CD4-positive, CD25-positive, alpha-beta regulatory T cell (primary cell): ENCODE data around the gene MSMO1. TPM values are rescaled to one million over a fixed set of nuclear protein-coding genes. Genes with fewer than 3 reads are reported as not detected.
A peak's percentile ranks its signal among the peaks of the same experiment; 100 is the strongest.

ENCODE experiments used
- ATAC-seq, 2 donors: fragments of 150-1000 bp; cut with Tn5 transposase; one replicate each; pipeline ENCODE4 v1.10.0; 2021; ENCODE audit warnings: low read depth in 2 of 2, moderate number of reproducible peaks in 2 of 2, moderate library complexity in 1 of 2
- DNase-seq, 3 donors: peaks; one replicate each; pipeline versions ENCODE4 v3.0.0 to v3.0.0-alpha.2; 2012 to 2022; ENCODE audit warnings: mixed read lengths in 1 of 3
- H3K27ac ChIP-seq: one replicate; pipeline ENCODE4 v1.7.0; 2013; ENCODE audit warnings: mild to moderate bottlenecking, low read length; ENCODE audit not compliant: insufficient read depth, poor library complexity, severe bottlenecking
- H3K27me3 ChIP-seq: one replicate; pipeline ENCODE4 v1.7.0; 2013; ENCODE audit warnings: low read length; ENCODE audit not compliant: control insufficient read depth, insufficient read depth
- H3K36me3 ChIP-seq: one replicate; pipeline ENCODE4 v1.7.0; 2013; ENCODE audit warnings: mild to moderate bottlenecking, low read length, moderate library complexity; ENCODE audit not compliant: control insufficient read depth, insufficient read depth
- H3K4me1 ChIP-seq: 2 replicates; pipeline ENCODE4 v1.7.0; 2013; ENCODE audit warnings: mild to moderate bottlenecking, low read length; ENCODE audit not compliant: insufficient read depth, control insufficient read depth, poor library complexity, severe bottlenecking
- H3K4me3 ChIP-seq: one replicate; pipeline ENCODE4 v1.7.0; 2013; ENCODE audit warnings: low read depth, mild to moderate bottlenecking, low read length, moderate library complexity
- H3K9me3 ChIP-seq, 2 experiments: 1 replicate in 1 of 2; 2 replicates in 1 of 2; pipeline ENCODE4 v1.7.0; 2013; ENCODE audit warnings: low read length in 2 of 2, mild to moderate bottlenecking in 1 of 2, moderate library complexity in 1 of 2; ENCODE audit not compliant: control insufficient read depth in 2 of 2
- H3K27ac Mint-ChIP-seq, 3 donors: one replicate each; pipeline ENCODE4 v1.8.0; 2020 to 2022; ENCODE audit warnings: mild to moderate bottlenecking in 3 of 3, mixed read lengths in 3 of 3, moderate library complexity in 2 of 3
- H3K27me3 Mint-ChIP-seq: one replicate; pipeline ENCODE4 v1.8.0; 2022; ENCODE audit warnings: mild to moderate bottlenecking, mixed read lengths
- H3K36me3 Mint-ChIP-seq: one replicate; pipeline ENCODE4 v1.8.0; 2020; ENCODE audit warnings: mixed read lengths
- H3K4me1 Mint-ChIP-seq, 4 donors: one replicate each; pipeline ENCODE4 v1.8.0; 2020 to 2022; ENCODE audit warnings: mixed read lengths in 4 of 4, mild to moderate bottlenecking in 1 of 4
- H3K4me3 Mint-ChIP-seq, 4 donors: one replicate each; pipeline ENCODE4 v1.8.0; 2020 to 2022; ENCODE audit warnings: mild to moderate bottlenecking in 4 of 4, mixed read lengths in 4 of 4, moderate library complexity in 3 of 4
- H3K9me3 Mint-ChIP-seq, 7 donors: one replicate each; pipeline ENCODE4 v1.8.0; 2020 to 2022; ENCODE audit warnings: mixed read lengths in 7 of 7, mild to moderate bottlenecking in 3 of 7, moderate library complexity in 2 of 7
- polyA plus RNA-seq, 4 donors: library from polyadenylated mRNA; unstranded; fragments of 300-500 nt; fragmentation: Illumina TruSeq; gene quantifications; one replicate each; pipeline ENCODE4 v1.2.3, GENCODE V29; 2021
- total RNA-seq: library from RNA; stranded (reverse); gene quantifications from one replicate; pipeline ENCODE4 v1.2.3, GENCODE V29; 2022

Gene MSMO1
- total and polyA plus RNA-seq, 5 donors from 2014 or later: 14.9 to 37.5 (median 25.4) TPM

GRCh38 chr4:165351359-165352130 lies 24.1 kb downstream of the MSMO1 start:
- no peaks in the 10 kb centered on the region for H3K9me3 ChIP-seq
- Mint-ChIP-seq H3K4me1 (no peaks in the 10 kb centered on the region), H3K4me3 (no peak overlapping the region), H3K9me3 (peaks cover 0 to 3% (median 0%) of the 10 kb centered on the region in 7 donors), H3K36me3 (peaks cover 4% of the 10 kb centered on the region), H3K27ac (no peak overlapping the region), H3K27me3 (peaks cover 7% of the 10 kb centered on the region)
- no peak overlapping the region for H3K4me3 ChIP-seq
- H3K27me3 ChIP-seq: no peaks in the 10 kb centered on the region
- H3K4me1 ChIP-seq: no peaks in the 10 kb centered on the region
- DNase-seq (peak in 1 of 3 donors; percentile 9), ATAC-seq (no peak)
- H3K36me3 ChIP-seq: no peaks in the 10 kb centered on the region
- H3K27ac ChIP-seq: no peak overlapping the region

DNA sequence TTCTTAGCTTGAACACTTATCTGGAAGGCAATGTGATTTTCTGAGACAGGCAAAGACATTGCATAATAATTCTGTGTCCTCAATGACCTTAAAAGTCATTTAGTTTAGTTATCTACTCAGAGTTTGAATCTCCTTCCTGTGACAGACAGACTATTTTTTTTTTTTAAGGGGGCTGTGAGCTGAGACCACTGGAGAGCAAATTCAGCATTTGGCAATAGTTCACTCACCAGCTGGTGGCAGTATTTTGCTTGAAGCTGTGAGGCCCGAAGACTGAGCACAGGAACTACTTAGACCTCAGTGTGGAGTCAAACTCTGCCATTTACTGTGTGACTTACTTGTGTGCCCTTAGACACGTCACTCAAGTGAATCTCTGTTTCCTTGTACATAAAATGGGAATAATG lies 28.4 kb downstream of the MSMO1 start:
- H3K27me3 Mint-ChIP-seq: peaks cover 21% of the 10 kb centered on the region
- ATAC-seq: no peak

GRCh38 chr4:165359506-165359905 lies 32.0 kb downstream of the MSMO1 start:
- Histone ChIP-seq H3K4me3 (no peak overlapping the region), H3K9me3 (no peaks in the 10 kb centered on the region), H3K27me3 (peaks cover 10% of the 10 kb centered on the region), H3K4me1 (no peaks in the 10 kb centered on the region), H3K27ac (no peak overlapping the region), H3K36me3 (no peaks in the 10 kb centered on the region)
- Mint-ChIP-seq H3K4me3 (no peak overlapping the region), H3K27me3 (peaks cover 28% of the 10 kb centered on the region), H3K4me1 (no peaks in the 10 kb centered on the region), H3K9me3 (peaks cover 0 to 1% (median 0%) of the 10 kb centered on the region in 7 donors), H3K36me3 (no peaks in the 10 kb centered on the region), H3K27ac (no peak overlapping the region)
- DNase-seq (no peak), ATAC-seq (no peak)

More for the DNA sequence above, 28.4 kb downstream of the MSMO1 start:
- Histone ChIP-seq H3K36me3 (no peaks in the 10 kb centered on the region), H3K27me3 (peaks cover 5% of the 10 kb centered on the region), H3K9me3 (no peaks in the 10 kb centered on the region), H3K4me1 (no peaks in the 10 kb centered on the region), H3K27ac (no peak overlapping the region), H3K4me3 (no peak overlapping the region)
- Mint-ChIP-seq H3K4me3 (peak overlapping the region in 1 of 4 donors; percentile 43), H3K9me3 (peaks cover 0 to under 1% (median 0%) of the 10 kb centered on the region in 7 donors), H3K4me1 (no peaks in the 10 kb centered on the region), H3K27ac (no peak overlapping the region), H3K36me3 (peaks cover under 1% of the 10 kb centered on the region)
- DNase-seq: peak in 1 of 3 donors; percentile 39

DNA sequence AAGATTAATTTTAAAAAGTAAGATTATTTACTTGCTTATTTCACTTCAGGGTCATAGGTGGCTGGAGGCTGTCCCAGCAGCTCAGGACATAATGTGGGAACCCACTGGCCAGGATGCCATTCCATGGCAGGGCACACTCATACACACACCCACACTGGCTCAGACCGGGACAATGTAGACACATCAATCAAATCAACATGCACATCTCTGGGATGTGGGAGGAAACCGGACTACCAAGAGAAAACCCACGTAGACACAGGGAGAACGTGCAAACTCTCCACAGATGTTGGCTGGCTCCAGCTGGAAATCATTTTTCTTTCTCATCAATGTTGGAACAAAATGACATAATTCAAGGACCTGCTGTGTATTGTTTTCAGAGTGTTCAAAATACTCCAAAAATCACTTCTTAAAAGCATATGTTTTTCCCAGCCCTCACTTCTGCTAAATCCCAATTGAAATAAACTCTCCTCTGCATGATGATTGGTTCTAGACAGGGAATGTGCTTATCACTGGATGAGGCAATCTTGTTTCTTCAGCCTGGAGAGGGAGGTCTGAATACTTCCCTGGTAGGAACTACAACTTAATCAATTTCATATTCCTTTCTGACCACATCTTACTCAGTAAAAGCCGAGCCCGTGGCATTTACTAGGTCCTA lies 32.7 kb downstream of the MSMO1 start:
- Histone ChIP-seq H3K36me3 (no peaks in the 10 kb centered on the region), H3K27ac (no peak overlapping the region), H3K27me3 (peaks cover 10% of the 10 kb centered on the region), H3K9me3 (no peaks in the 10 kb centered on the region), H3K4me1 (no peaks in the 10 kb centered on the region), H3K4me3 (no peak overlapping the region)
- ATAC-seq (no peak), DNase-seq (no peak)
- H3K36me3 Mint-ChIP-seq: no peaks in the 10 kb centered on the region
- H3K4me1 Mint-ChIP-seq: no peaks in the 10 kb centered on the region
- peaks cover 28% of the 10 kb centered on the region for H3K27me3 Mint-ChIP-seq
- H3K4me3 Mint-ChIP-seq: no peak overlapping the region
- no peak overlapping the region for H3K27ac Mint-ChIP-seq
- H3K9me3 Mint-ChIP-seq: peaks cover 0 to 1% (median 0%) of the 10 kb centered on the region in 7 donors

DNA sequence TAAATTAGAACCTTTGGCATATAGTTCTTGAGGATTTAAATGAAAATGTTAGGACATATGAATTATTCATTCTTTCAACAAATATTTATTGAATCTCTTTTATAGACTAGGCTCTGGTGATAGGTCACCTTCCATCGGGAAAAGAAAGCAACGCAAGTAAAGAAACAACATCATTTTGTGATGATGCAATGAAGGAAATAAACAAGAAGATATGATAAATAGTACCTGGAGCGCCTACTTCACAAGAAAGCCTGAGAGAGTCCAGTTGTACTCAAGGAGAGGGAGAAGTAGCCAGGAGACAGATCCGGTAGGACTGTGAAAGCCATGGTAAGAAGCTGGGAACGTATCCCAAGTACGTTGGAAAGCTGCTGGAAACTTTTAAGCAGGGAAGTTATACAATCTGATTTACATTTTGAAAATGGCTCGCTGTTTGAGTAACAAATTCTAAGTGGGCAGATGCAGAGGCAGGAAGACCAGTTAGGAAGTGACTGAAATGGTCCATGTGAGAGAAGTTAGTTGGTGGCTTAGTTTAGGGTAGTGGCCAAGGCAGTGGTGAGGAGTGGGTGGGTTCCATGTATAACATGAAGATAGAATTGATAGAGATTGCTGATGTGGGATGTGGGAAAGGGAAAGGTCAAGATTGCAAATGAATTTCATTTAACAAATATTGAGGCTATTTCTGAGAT lies 33.7 kb downstream of the MSMO1 start:
- H3K4me3 ChIP-seq: no peak overlapping the region
- H3K9me3 Mint-ChIP-seq: peaks cover 0 to 1% (median 0%) of the 10 kb centered on the region in 7 donors
- DNase-seq (no peak), ATAC-seq (no peak)
- H3K27me3 ChIP-seq: peaks cover 10% of the 10 kb centered on the region
- H3K27me3 Mint-ChIP-seq: peaks cover 21% of the 10 kb centered on the region
- no peak overlapping the region for H3K4me3 Mint-ChIP-seq
- H3K9me3 ChIP-seq: no peaks in the 10 kb centered on the region
- no peaks in the 10 kb centered on the region for H3K4me1 ChIP-seq
- H3K27ac Mint-ChIP-seq: no peak overlapping the region
- no peaks in the 10 kb centered on the region for H3K36me3 ChIP-seq
- no peak overlapping the region for H3K27ac ChIP-seq
- no peaks in the 10 kb centered on the region for H3K36me3 Mint-ChIP-seq
- no peaks in the 10 kb centered on the region for H3K4me1 Mint-ChIP-seq

DNA sequence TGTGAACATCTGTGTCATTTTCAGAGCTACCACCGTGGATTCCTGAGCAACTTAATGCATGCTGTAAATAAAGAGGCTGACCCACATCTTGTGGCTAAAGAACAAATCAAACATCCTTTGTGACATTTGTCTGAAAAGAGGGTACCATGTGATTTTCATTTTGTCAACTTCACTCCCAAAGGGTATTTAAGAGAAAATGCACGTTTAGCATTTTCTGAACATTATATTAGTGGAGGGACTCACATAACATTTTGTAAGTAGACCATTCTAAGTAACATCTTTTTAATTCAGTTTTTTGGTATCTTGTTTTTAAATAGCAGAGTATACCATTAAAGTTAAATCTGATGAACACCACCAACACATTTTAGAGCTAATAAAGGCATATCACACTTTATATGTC lies 34.3 kb downstream of the MSMO1 start:
- H3K36me3 ChIP-seq: no peaks in the 10 kb centered on the region
- no peak overlapping the region for H3K27ac ChIP-seq
- H3K4me1 ChIP-seq: no peaks in the 10 kb centered on the region
- peaks cover 0 to 1% (median 0%) of the 10 kb centered on the region in 7 donors for H3K9me3 Mint-ChIP-seq
- H3K9me3 ChIP-seq: no peaks in the 10 kb centered on the region
- no peaks in the 10 kb centered on the region for H3K36me3 Mint-ChIP-seq
- ATAC-seq: no peak
- H3K27me3 ChIP-seq: peaks cover 10% of the 10 kb centered on the region
- no peaks in the 10 kb centered on the region for H3K4me1 Mint-ChIP-seq
- H3K4me3 ChIP-seq: no peak overlapping the region
- H3K27ac Mint-ChIP-seq: no peak overlapping the region
- no peak for DNase-seq
- no peak overlapping the region for H3K4me3 Mint-ChIP-seq
- H3K27me3 Mint-ChIP-seq: peaks cover 21% of the 10 kb centered on the region

GRCh38 chr4:165364452-165365080 lies 37.1 kb downstream of the MSMO1 start:
- H3K4me3 Mint-ChIP-seq: no peak overlapping the region
- no peak overlapping the region for H3K27ac Mint-ChIP-seq
- peaks cover 6% of the 10 kb centered on the region for H3K27me3 Mint-ChIP-seq
- Histone ChIP-seq H3K9me3 (no peaks in the 10 kb centered on the region), H3K36me3 (no peaks in the 10 kb centered on the region), H3K27me3 (peaks cover 7% of the 10 kb centered on the region), H3K4me1 (no peaks in the 10 kb centered on the region), H3K4me3 (no peak overlapping the region), H3K27ac (no peak overlapping the region)
- H3K4me1 Mint-ChIP-seq: no peaks in the 10 kb centered on the region
- DNase-seq (no peak), ATAC-seq (no peak)
- H3K36me3 Mint-ChIP-seq: no peaks in the 10 kb centered on the region
- peaks cover 0 to 1% (median 0%) of the 10 kb centered on the region in 7 donors for H3K9me3 Mint-ChIP-seq
